HCT116 (cell line): Measurements from ENCODE around the gene RASSF9. TPM values are rescaled to one million over a fixed set of nuclear protein-coding genes. Genes with fewer than 3 reads are reported as not detected.

Experiments
- ATAC-seq: fragments of 200-7000 bp; cut with Tn5 transposase; 2 replicates; pipeline ENCODE4 v1.9.1; 2020; ENCODE audit warnings: mild to moderate bottlenecking, moderate library complexity
- BruUV-seq: library from RNA; stranded (reverse); fragments of 400-500 nt; replicated peaks from 2 replicates; lab custom pipeline; 2021; lab: Mats Ljungman, UMichigan
- CTCF ChIA-PET: fragments of 300-600 bp; sonication (Branson Sonifier 250); formaldehyde crosslinking; loops from one replicate; lab custom pipeline; 2021; ENCODE audit warnings: antibody characterized with exemption; lab: Charles Lee
- POLR2A ChIA-PET: fragments of 300-600, 350-600 bp; sonication (Branson Sonifier 250); formaldehyde crosslinking; loops from one replicate; lab custom pipeline; 2021; ENCODE audit warnings: antibody characterized with exemption; lab: Charles Lee
- RAD21 ChIA-PET, 2 experiments: fragments of 300-600 bp; sonication (Branson Sonifier 250); formaldehyde crosslinking; loops; one replicate each; lab custom pipeline; 2023; ENCODE audit warnings: low total read pairs in 2 of 2; ENCODE audit not compliant: uncharacterized antibody in 2 of 2, unreplicated experiment in 2 of 2, low non-redundant PET in 1 of 2; lab: Charles Lee
- DNase-seq: peaks from one replicate; pipeline ENCODE4 v3.0.0-alpha.2; 2010; ENCODE audit warnings: low read depth, low spot score
- H2AFZ ChIP-seq: fragments of 200-600 bp; shearing (Covaris generic), sonication (generic); 2 replicates; pipeline ENCODE4 v1.6.1; 2017; ENCODE audit warnings: low read depth, mixed run types, mixed read lengths, antibody characterized with exemption, low read length; ENCODE audit not compliant: poor library complexity, severe bottlenecking
- H3K27ac ChIP-seq: 2 replicates; pipeline ENCODE4 v1.5.1; 2012; ENCODE audit warnings: low read depth, low read length
- H3K27me3 ChIP-seq: fragments of 200-600 bp; sonication (generic); 2 replicates; pipeline ENCODE4 v1.6.1; 2016; ENCODE audit warnings: mixed run types, low read length, mixed read lengths; ENCODE audit not compliant: insufficient read depth
- H3K36me3 ChIP-seq, 2 experiments: fragments of 200-500 bp in 1 of 2; fragments of 200-600 bp in 1 of 2; sonication (Bioruptor generic) in 1 of 2; sonication (generic) in 1 of 2; 2 replicates each; pipeline versions ENCODE4 v1.5.1 to v1.6.1; 2014 to 2016; ENCODE audit warnings: low read length in 2 of 2, inconsistent platforms in 1 of 2, mixed read lengths in 1 of 2, mixed run types in 1 of 2; ENCODE audit not compliant: insufficient read depth in 2 of 2, control insufficient read depth in 1 of 2
- H3K4me1 ChIP-seq, 2 experiments: fragments of 200-600 bp in 1 of 2; sonication (generic) in 1 of 2; 2 replicates each; pipeline versions ENCODE4 v1.5.1 to v1.6.1; 2012 to 2017; ENCODE audit warnings: low read length in 2 of 2, inconsistent platforms in 1 of 2, mild to moderate bottlenecking in 1 of 2, mixed read lengths in 1 of 2, mixed run types in 1 of 2, moderate library complexity in 1 of 2; ENCODE audit not compliant: insufficient read depth in 2 of 2, control insufficient read depth in 1 of 2
- H3K4me2 ChIP-seq: fragments of 200-600 bp; sonication (generic); 2 replicates; pipeline ENCODE4 v1.6.1; 2017; ENCODE audit warnings: mixed run types, low read length, mixed read lengths
- H3K4me3 ChIP-seq, 2 experiments: fragments of 200-600 bp in 1 of 2; sonication (generic) in 1 of 2; replicated peaks in 1 of 2; 2 replicates each; pipeline ENCODE4 v1.5.1; 2011 to 2016; ENCODE audit warnings: low read length in 2 of 2, control low read depth in 1 of 2, low read depth in 1 of 2, mild to moderate bottlenecking in 1 of 2, mixed read lengths in 1 of 2, mixed run types in 1 of 2
- H3K79me2 ChIP-seq: fragments of 200-600 bp; sonication (generic); 2 replicates; pipeline ENCODE4 v1.6.1; 2017; ENCODE audit warnings: mild to moderate bottlenecking, mixed run types, low read length, moderate library complexity, mixed read lengths; ENCODE audit not compliant: insufficient read depth
- H3K9ac ChIP-seq: fragments of 200-600 bp; sonication (generic); 2 replicates; pipeline ENCODE4 v1.6.1; 2016; ENCODE audit warnings: low read length, mixed read lengths
- H3K9me2 ChIP-seq: fragments of 200-600 bp; sonication (generic), shearing (Covaris generic); 2 replicates; pipeline ENCODE4 v1.6.1; 2017; ENCODE audit warnings: mixed run types, mild to moderate bottlenecking, moderate library complexity; ENCODE audit not compliant: insufficient read depth
- H3K9me3 ChIP-seq, 2 experiments: fragments of 200-500 bp in 1 of 2; fragments of 200-600 bp in 1 of 2; sonication (Bioruptor generic) in 1 of 2; sonication (generic) in 1 of 2; 2 replicates each; pipeline ENCODE4 v1.6.1; 2014 to 2017; ENCODE audit warnings: low read length in 2 of 2, mixed read lengths in 2 of 2, inconsistent platforms in 1 of 2, low read depth in 1 of 2, mild to moderate bottlenecking in 1 of 2, mixed run types in 1 of 2, moderate library complexity in 1 of 2; ENCODE audit not compliant: control insufficient read depth in 1 of 2, insufficient read depth in 1 of 2
- H4K20me1 ChIP-seq: fragments of 200-600 bp; sonication (generic), shearing (Covaris generic); 2 replicates; pipeline ENCODE4 v1.6.1; 2017; ENCODE audit warnings: mixed run types, mild to moderate bottlenecking, moderate library complexity; ENCODE audit not compliant: insufficient read depth
- CBX3 ChIP-seq: IDR thresholded peaks from 2 replicates; pipeline ENCODE4 v1.6.1; 2012; ENCODE audit warnings: low read depth
- CEBPB ChIP-seq: IDR thresholded peaks from 2 replicates; pipeline ENCODE4 v1.6.1; 2012; ENCODE audit warnings: low read depth
- EGR1 ChIP-seq: IDR thresholded peaks from 2 replicates; pipeline ENCODE4 v1.6.1; 2012; ENCODE audit warnings: low read depth
- EZH2 ChIP-seq: fragments of 200-600 bp; sonication (generic); IDR thresholded peaks from 2 replicates; pipeline ENCODE4 v1.6.1; 2017; ENCODE audit warnings: antibody characterized with exemption, mixed run types
- EZH2phosphoT487 ChIP-seq: fragments of 200-600 bp; IDR thresholded peaks from 2 replicates; pipeline ENCODE4 v1.6.1; 2018; ENCODE audit warnings: antibody characterized with exemption, borderline replicate concordance
- FOSL1 ChIP-seq: IDR thresholded peaks from 2 replicates; pipeline ENCODE4 v1.6.1; 2012; ENCODE audit warnings: low read depth
- JUND ChIP-seq: IDR thresholded peaks from 2 replicates; pipeline ENCODE4 v1.6.1; 2012
- POLR2A ChIP-seq: IDR thresholded peaks from 2 replicates; pipeline ENCODE4 v1.7.0; 2011; ENCODE audit warnings: borderline replicate concordance; ENCODE audit not compliant: insufficient read depth, insufficient read length; ENCODE audit errors: extremely low read depth
- POLR2AphosphoS5 ChIP-seq: IDR thresholded peaks from 2 replicates; pipeline ENCODE4 v1.6.1; 2011; ENCODE audit warnings: mild to moderate bottlenecking, low read depth, low read length, moderate library complexity
- RAD21 ChIP-seq: IDR thresholded peaks from 2 replicates; pipeline ENCODE4 v1.6.1; 2012; ENCODE audit warnings: low read depth, mild to moderate bottlenecking
- SIN3A ChIP-seq: IDR thresholded peaks from 2 replicates; pipeline ENCODE4 v1.6.1; 2012; ENCODE audit warnings: low read depth
- SP1 ChIP-seq: IDR thresholded peaks from 2 replicates; pipeline ENCODE4 v1.6.1; 2012; ENCODE audit warnings: low read depth
- SRF ChIP-seq: IDR thresholded peaks from 2 replicates; pipeline ENCODE4 v1.6.1; 2012; ENCODE audit warnings: low read depth
- YY1 ChIP-seq: IDR thresholded peaks from 2 replicates; pipeline ENCODE4 v1.6.1; 2011; ENCODE audit warnings: low read length, low read depth, moderate library complexity, mild to moderate bottlenecking; ENCODE audit not compliant: insufficient replicate concordance; ENCODE audit errors: extremely low read depth
- ZFX ChIP-seq: fragments of 450-650 bp; IDR thresholded peaks from 2 replicates; pipeline ENCODE4 v1.6.1; 2017
- ZNF274 ChIP-seq: fragments of 200-500 bp; sonication (Bioruptor generic); IDR thresholded peaks from 2 replicates; pipeline ENCODE4 v1.6.1; 2014; ENCODE audit warnings: mild to moderate bottlenecking, low read depth, low read length, inconsistent platforms
- intact Hi-C: fragments of 100-400 bp; cut with micrococcal nuclease; formaldehyde crosslinking; loops from 2 replicates; pipeline ENCODE4 v1.10.0; 2022
- total RNA-seq: library from RNA; stranded (reverse); gene quantifications from one replicate; pipeline ENCODE4 v1.2.1, GENCODE V29; 2021; ENCODE audit not compliant: unreplicated experiment
- TF ChIP-seq, protein P1 (sequence below), 3 experiments: fragments of 200-600 bp in 1 of 3; sonication (generic) in 1 of 3; IDR thresholded peaks in 2 of 3; conservative IDR thresholded peaks in 1 of 3; 2 replicates each; pipeline ENCODE4 v1.5.1; 2012 to 2017; ENCODE audit warnings: low read depth in 2 of 3, low read length in 2 of 3, antibody characterized with exemption in 1 of 3, borderline replicate concordance in 1 of 3, control low read depth in 1 of 3, mild to moderate bottlenecking in 1 of 3, mixed read lengths in 1 of 3, mixed run types in 1 of 3, moderate library complexity in 1 of 3; ENCODE audit not compliant: insufficient read depth in 1 of 3
- TF ChIP-seq, protein P2 (sequence below): IDR thresholded peaks from 2 replicates; pipeline ENCODE4 v1.6.1; 2012; ENCODE audit warnings: low read depth
- TF ChIP-seq, protein P3 (sequence below): IDR thresholded peaks from 2 replicates; pipeline ENCODE4 v1.6.1; 2012
- TF ChIP-seq, protein P4 (sequence below): IDR thresholded peaks from 2 replicates; pipeline ENCODE4 v1.6.1; 2011; ENCODE audit warnings: mild to moderate bottlenecking, low read length, moderate library complexity; ENCODE audit not compliant: insufficient replicate concordance; ENCODE audit errors: extremely low read depth

RASSF9 gene
- total RNA-seq, 1 experiment from 2014 or later, result not detected

DNA sequence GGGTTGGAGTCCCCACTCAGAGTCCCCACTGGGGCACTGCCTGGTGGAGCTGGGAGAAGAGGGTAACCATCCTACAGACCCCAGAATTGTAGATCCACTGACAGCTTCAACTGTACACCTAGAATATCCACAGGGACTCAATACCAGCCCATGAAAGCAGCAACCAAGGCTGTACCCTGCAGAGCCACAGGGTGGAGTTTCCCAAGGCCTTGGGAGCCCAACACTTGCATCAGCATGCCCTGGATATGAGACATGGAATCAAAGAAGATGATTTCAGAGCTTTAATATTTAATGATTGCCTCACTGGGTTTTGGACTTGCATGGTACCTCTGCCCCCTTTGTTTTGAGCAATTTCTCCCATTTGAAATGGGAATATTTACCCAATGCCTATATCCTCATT is 80.4 kb downstream of the RASSF9 start:
- Histone ChIP-seq H3K9me3 (no peaks in the 10 kb centered on the region), H3K9me2 (peaks cover 4% of the 10 kb centered on the region; the same call in 1 of the 2 replicates), H3K36me3 (no peaks in the 10 kb centered on the region), H3K79me2 (no peaks in the 10 kb centered on the region), H3K9ac (no peak overlapping the region), H3K4me3 (no peak overlapping the region), H2AFZ (peak overlapping the region; percentile 73), H3K4me2 (no peak overlapping the region), H3K27me3 (no peaks in the 10 kb centered on the region), H3K4me1 (no peaks in the 10 kb centered on the region), H3K27ac (no peak overlapping the region), H4K20me1 (no peaks in the 10 kb centered on the region; the same call in 1 of the 2 replicates)
- DNase-seq (no peak), ATAC-seq (peak; percentile 54; the same call in 1 of the 2 replicates)
- intact Hi-C loops, result no loop called here
- ChIA-PET RAD21 (no interaction called here), POLR2A (no interaction called here), CTCF (no interaction called here)
- no TSS peak for BruUV-seq
- no peak for TF ChIP-seq ZFX
- no peak for TF ChIP-seq EZH2
- TF ChIP-seq RAD21, result no peak
- TF ChIP-seq EGR1, result no peak
- no peak for TF ChIP-seq CEBPB
- TF ChIP-seq, protein P1, sequence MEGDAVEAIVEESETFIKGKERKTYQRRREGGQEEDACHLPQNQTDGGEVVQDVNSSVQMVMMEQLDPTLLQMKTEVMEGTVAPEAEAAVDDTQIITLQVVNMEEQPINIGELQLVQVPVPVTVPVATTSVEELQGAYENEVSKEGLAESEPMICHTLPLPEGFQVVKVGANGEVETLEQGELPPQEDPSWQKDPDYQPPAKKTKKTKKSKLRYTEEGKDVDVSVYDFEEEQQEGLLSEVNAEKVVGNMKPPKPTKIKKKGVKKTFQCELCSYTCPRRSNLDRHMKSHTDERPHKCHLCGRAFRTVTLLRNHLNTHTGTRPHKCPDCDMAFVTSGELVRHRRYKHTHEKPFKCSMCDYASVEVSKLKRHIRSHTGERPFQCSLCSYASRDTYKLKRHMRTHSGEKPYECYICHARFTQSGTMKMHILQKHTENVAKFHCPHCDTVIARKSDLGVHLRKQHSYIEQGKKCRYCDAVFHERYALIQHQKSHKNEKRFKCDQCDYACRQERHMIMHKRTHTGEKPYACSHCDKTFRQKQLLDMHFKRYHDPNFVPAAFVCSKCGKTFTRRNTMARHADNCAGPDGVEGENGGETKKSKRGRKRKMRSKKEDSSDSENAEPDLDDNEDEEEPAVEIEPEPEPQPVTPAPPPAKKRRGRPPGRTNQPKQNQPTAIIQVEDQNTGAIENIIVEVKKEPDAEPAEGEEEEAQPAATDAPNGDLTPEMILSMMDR (IDR thresholded peaks at IDR 0.05 in 2 of 3, conservative IDR thresholded peaks at IDR 0.05 in 1 of 3; ENCODE audit: borderline replicate concordance in 1 of 3, insufficient read depth in 1 of 3, low read depth in 2 of 3, low read length in 2 of 3), result no peak
- no peak for TF ChIP-seq POLR2AphosphoS5
- no peak for TF ChIP-seq JUND
- TF ChIP-seq, protein P2, sequence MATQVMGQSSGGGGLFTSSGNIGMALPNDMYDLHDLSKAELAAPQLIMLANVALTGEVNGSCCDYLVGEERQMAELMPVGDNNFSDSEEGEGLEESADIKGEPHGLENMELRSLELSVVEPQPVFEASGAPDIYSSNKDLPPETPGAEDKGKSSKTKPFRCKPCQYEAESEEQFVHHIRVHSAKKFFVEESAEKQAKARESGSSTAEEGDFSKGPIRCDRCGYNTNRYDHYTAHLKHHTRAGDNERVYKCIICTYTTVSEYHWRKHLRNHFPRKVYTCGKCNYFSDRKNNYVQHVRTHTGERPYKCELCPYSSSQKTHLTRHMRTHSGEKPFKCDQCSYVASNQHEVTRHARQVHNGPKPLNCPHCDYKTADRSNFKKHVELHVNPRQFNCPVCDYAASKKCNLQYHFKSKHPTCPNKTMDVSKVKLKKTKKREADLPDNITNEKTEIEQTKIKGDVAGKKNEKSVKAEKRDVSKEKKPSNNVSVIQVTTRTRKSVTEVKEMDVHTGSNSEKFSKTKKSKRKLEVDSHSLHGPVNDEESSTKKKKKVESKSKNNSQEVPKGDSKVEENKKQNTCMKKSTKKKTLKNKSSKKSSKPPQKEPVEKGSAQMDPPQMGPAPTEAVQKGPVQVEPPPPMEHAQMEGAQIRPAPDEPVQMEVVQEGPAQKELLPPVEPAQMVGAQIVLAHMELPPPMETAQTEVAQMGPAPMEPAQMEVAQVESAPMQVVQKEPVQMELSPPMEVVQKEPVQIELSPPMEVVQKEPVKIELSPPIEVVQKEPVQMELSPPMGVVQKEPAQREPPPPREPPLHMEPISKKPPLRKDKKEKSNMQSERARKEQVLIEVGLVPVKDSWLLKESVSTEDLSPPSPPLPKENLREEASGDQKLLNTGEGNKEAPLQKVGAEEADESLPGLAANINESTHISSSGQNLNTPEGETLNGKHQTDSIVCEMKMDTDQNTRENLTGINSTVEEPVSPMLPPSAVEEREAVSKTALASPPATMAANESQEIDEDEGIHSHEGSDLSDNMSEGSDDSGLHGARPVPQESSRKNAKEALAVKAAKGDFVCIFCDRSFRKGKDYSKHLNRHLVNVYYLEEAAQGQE, result no peak
- TF ChIP-seq EZH2phosphoT487, result no peak
- no peak for TF ChIP-seq SP1
- TF ChIP-seq, protein P3, sequence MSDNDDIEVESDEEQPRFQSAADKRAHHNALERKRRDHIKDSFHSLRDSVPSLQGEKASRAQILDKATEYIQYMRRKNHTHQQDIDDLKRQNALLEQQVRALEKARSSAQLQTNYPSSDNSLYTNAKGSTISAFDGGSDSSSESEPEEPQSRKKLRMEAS, result no peak
- TF ChIP-seq FOSL1, result no peak
- TF ChIP-seq POLR2A, result no peak
- TF ChIP-seq, protein P4, sequence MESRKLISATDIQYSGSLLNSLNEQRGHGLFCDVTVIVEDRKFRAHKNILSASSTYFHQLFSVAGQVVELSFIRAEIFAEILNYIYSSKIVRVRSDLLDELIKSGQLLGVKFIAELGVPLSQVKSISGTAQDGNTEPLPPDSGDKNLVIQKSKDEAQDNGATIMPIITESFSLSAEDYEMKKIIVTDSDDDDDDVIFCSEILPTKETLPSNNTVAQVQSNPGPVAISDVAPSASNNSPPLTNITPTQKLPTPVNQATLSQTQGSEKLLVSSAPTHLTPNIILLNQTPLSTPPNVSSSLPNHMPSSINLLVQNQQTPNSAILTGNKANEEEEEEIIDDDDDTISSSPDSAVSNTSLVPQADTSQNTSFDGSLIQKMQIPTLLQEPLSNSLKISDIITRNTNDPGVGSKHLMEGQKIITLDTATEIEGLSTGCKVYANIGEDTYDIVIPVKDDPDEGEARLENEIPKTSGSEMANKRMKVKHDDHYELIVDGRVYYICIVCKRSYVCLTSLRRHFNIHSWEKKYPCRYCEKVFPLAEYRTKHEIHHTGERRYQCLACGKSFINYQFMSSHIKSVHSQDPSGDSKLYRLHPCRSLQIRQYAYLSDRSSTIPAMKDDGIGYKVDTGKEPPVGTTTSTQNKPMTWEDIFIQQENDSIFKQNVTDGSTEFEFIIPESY, result no peak
- TF ChIP-seq YY1, result no peak
- no peak for TF ChIP-seq ZNF274
- TF ChIP-seq CBX3, result no peak
- TF ChIP-seq SIN3A, result no peak
- no peak for TF ChIP-seq SRF
